WTC11 (cell line): ENCODE results near the gene RBP2. TPM values are rescaled to one million over a fixed set of nuclear protein-coding genes. Genes with fewer than 3 reads are reported as not detected.

Experiments
- ATAC-seq: fragments of 200-7000 bp; cut with Tn5 transposase; 2 replicates; pipeline ENCODE4 v1.10.0; 2021; ENCODE audit warnings: mild to moderate bottlenecking, moderate library complexity
- CTCF ChIA-PET: fragments of 300-600 bp; sonication (Branson Sonifier 250); formaldehyde crosslinking; loops from one replicate; lab custom pipeline; 2021; ENCODE audit warnings: antibody characterized with exemption; lab: Charles Lee
- POLR2A ChIA-PET: fragments of 350-600 bp; sonication (Branson Sonifier 250); formaldehyde crosslinking; loops from one replicate; lab custom pipeline; 2021; ENCODE audit warnings: antibody characterized with exemption; lab: Charles Lee
- DNase-seq: peaks from one replicate; pipeline ENCODE4 v3.0.0; 2021; ENCODE audit warnings: low spot score
- H3K27ac Mint-ChIP-seq: 2 replicates; pipeline ENCODE4 v1.8.0; 2021; ENCODE audit warnings: mixed read lengths
- H3K27me3 Mint-ChIP-seq: 2 replicates; pipeline ENCODE4 v1.8.0; 2021; ENCODE audit warnings: low read depth, mild to moderate bottlenecking, moderate library complexity, mixed read lengths
- H3K36me3 Mint-ChIP-seq: 2 replicates; pipeline ENCODE4 v1.8.0; 2021; ENCODE audit warnings: mixed read lengths
- H3K4me1 Mint-ChIP-seq: 2 replicates; pipeline ENCODE4 v1.8.0; 2022; ENCODE audit warnings: mixed read lengths
- H3K4me3 Mint-ChIP-seq: 2 replicates; pipeline ENCODE4 v1.8.0; 2021; ENCODE audit warnings: mild to moderate bottlenecking, moderate library complexity, mixed read lengths
- H3K9me3 Mint-ChIP-seq: 2 replicates; pipeline ENCODE4 v1.8.0; 2021; ENCODE audit warnings: mixed read lengths
- AFF4 ChIP-seq: sonication (generic); formaldehyde crosslinking; IDR thresholded peaks from 2 replicates; pipeline ENCODE4 v1.8.1; 2023; ENCODE audit warnings: mild to moderate bottlenecking, missing genetic modification reagents, borderline replicate concordance
- ATF1 ChIP-seq: sonication (generic); formaldehyde crosslinking; IDR thresholded peaks from 2 replicates; pipeline ENCODE4 v1.8.1; 2023; ENCODE audit warnings: mild to moderate bottlenecking, moderate library complexity, missing genetic modification reagents
- CREM ChIP-seq: sonication (generic); formaldehyde crosslinking; IDR thresholded peaks from 2 replicates; pipeline ENCODE4 v1.8.1; 2022; ENCODE audit warnings: mild to moderate bottlenecking, missing genetic modification reagents, moderate library complexity
- HMGA2 ChIP-seq: fragments of 250-450 bp; sonication (Bioruptor Pico); IDR thresholded peaks from 2 replicates; pipeline ENCODE4 v1.4.0; 2021; ENCODE audit warnings: mild to moderate bottlenecking, moderate library complexity
- IRF1 ChIP-seq: sonication (generic); formaldehyde crosslinking; IDR thresholded peaks from 2 replicates; pipeline ENCODE4 v1.8.0; 2023; ENCODE audit warnings: missing genetic modification reagents
- IRF2 ChIP-seq: sonication (generic); formaldehyde crosslinking; IDR thresholded peaks from 2 replicates; pipeline ENCODE4 v1.8.0; 2022; ENCODE audit warnings: low read depth, missing genetic modification reagents, borderline replicate concordance
- MAX ChIP-seq: sonication (generic); formaldehyde crosslinking; IDR thresholded peaks from 2 replicates; pipeline ENCODE4 v1.8.0; 2022; ENCODE audit warnings: mild to moderate bottlenecking, missing genetic modification reagents
- NR1H2 ChIP-seq: sonication (generic); formaldehyde crosslinking; IDR thresholded peaks from 2 replicates; pipeline ENCODE4 v1.9.0; 2021; ENCODE audit warnings: mild to moderate bottlenecking, moderate library complexity, missing genetic modification reagents
- RELA ChIP-seq: sonication (generic); formaldehyde crosslinking; IDR thresholded peaks from 2 replicates; pipeline ENCODE4 v1.8.1; 2022; ENCODE audit warnings: missing genetic modification reagents, mild to moderate bottlenecking, borderline replicate concordance
- SMAD3 ChIP-seq: sonication (generic); formaldehyde crosslinking; IDR thresholded peaks from 2 replicates; pipeline ENCODE4 v1.8.0; 2022; ENCODE audit warnings: missing genetic modification reagents, mild to moderate bottlenecking, borderline replicate concordance
- SOX15 ChIP-seq: fragments of 250-450 bp; sonication (Bioruptor Pico); IDR thresholded peaks from 2 replicates; pipeline ENCODE4 v1.9.0; 2021; ENCODE audit warnings: mild to moderate bottlenecking
- SP1 ChIP-seq: sonication (generic); formaldehyde crosslinking; conservative IDR thresholded peaks from 2 replicates; pipeline ENCODE4 v1.8.1; 2022; ENCODE audit warnings: missing genetic modification reagents
- ZNF138 ChIP-seq: sonication (generic); formaldehyde crosslinking; conservative IDR thresholded peaks from 2 replicates; pipeline ENCODE4 v1.8.1; 2022; ENCODE audit warnings: mild to moderate bottlenecking, moderate library complexity, missing genetic modification reagents
- ZNF219 ChIP-seq: sonication (generic); formaldehyde crosslinking; IDR thresholded peaks from 2 replicates; pipeline ENCODE4 v1.8.0; 2023; ENCODE audit warnings: missing genetic modification reagents, mild to moderate bottlenecking, borderline replicate concordance
- ZNF263 ChIP-seq: sonication (generic); formaldehyde crosslinking; IDR thresholded peaks from 2 replicates; pipeline ENCODE4 v1.8.1; 2022; ENCODE audit warnings: low read depth, mild to moderate bottlenecking, moderate library complexity, missing genetic modification reagents
- ZNF532 ChIP-seq: fragments of 250-450 bp; sonication (Bioruptor Pico); IDR thresholded peaks from 2 replicates; pipeline ENCODE4 v1.9.0; 2021; ENCODE audit warnings: mild to moderate bottlenecking, borderline replicate concordance
- ZSCAN18 ChIP-seq: fragments of 250-450 bp; sonication (Bioruptor Pico); IDR thresholded peaks from 2 replicates; pipeline ENCODE4 v2.1.2; 2022; ENCODE audit warnings: mild to moderate bottlenecking, moderate library complexity
- total RNA-seq: library from RNA; stranded (reverse); gene quantifications from 3 replicates; pipeline ENCODE4 v1.2.3, GENCODE V29; 2021

Gene RBP2
- total RNA-seq, 1 experiment from 2014 or later: not detected

GRCh38 chr3:139466360-139466759 is 10.0 kb downstream of the RBP2 start (continued):
- no peak for TF ChIP-seq IRF2 (CRISPR knock-in tag)
- TF ChIP-seq SP1 (CRISPR knock-in tag): no peak
- no peak for TF ChIP-seq ZNF219 (CRISPR knock-in tag)
- no peak for TF ChIP-seq MAX (CRISPR knock-in tag)
- TF ChIP-seq HMGA2 (CRISPR knock-in tag): no peak
- no peak for TF ChIP-seq NR1H2 (CRISPR knock-in tag)

- CTCF ChIA-PET: no interaction called here
- TF ChIP-seq CREM (CRISPR knock-in tag) (no peak), ZSCAN18 (no peak), SMAD3 (CRISPR knock-in tag) (no peak), ZNF263 (CRISPR knock-in tag) (no peak), RELA (CRISPR knock-in tag) (no peak), SOX15 (no peak), ZNF532 (CRISPR knock-in tag) (no peak), ATF1 (CRISPR knock-in tag) (no peak), ZNF138 (CRISPR knock-in tag) (no peak), AFF4 (CRISPR knock-in tag) (no peak), IRF1 (CRISPR knock-in tag) (no peak)
- TF ChIP-seq, all 79 proteins: peak for 0
- H3K27me3 Mint-ChIP-seq: no peaks in the 10 kb centered on the region
- no peak overlapping the region for H3K4me3 Mint-ChIP-seq
- no peaks in the 10 kb centered on the region for H3K9me3 Mint-ChIP-seq
- H3K27ac Mint-ChIP-seq: no peak overlapping the region
- ATAC-seq (no peak), DNase-seq (no peak)
- no peaks in the 10 kb centered on the region for H3K36me3 Mint-ChIP-seq
- peaks cover 4% of the 10 kb centered on the region; the same call in 1 of the 2 replicates for H3K4me1 Mint-ChIP-seq
- POLR2A ChIA-PET: no interaction called here
Measured at GRCh38 chr3:139465636-139466035, 10.7 kb downstream of the RBP2 start.
